Gastrocnemius medialis (tissue), 4 donors: ENCODE data around the gene PHACTR1.

Experiments
- POLR2A ChIP-seq, 2 donors: fragments of 450-650 bp; IDR thresholded peaks; one replicate each; pipeline ENCODE4 v1.6.1; 2017; ENCODE audit warnings: antibody characterized with exemption in 2 of 2, mild to moderate bottlenecking in 2 of 2, moderate library complexity in 2 of 2
- TF ChIP-seq, protein P1 (sequence below), 5 experiments: fragments of 450-650 bp in 3 of 5; fragments of 200-600 bp in 2 of 5; sonication (generic) in 2 of 5; IDR thresholded peaks in 4 of 5; conservative IDR thresholded peaks in 1 of 5; 1 replicate in 4 of 5; 2 replicates in 1 of 5; pipeline ENCODE4 v1.5.1; 2016 to 2019; ENCODE audit warnings: antibody characterized with exemption in 5 of 5, mild to moderate bottlenecking in 3 of 5, moderate library complexity in 3 of 5

DNA sequence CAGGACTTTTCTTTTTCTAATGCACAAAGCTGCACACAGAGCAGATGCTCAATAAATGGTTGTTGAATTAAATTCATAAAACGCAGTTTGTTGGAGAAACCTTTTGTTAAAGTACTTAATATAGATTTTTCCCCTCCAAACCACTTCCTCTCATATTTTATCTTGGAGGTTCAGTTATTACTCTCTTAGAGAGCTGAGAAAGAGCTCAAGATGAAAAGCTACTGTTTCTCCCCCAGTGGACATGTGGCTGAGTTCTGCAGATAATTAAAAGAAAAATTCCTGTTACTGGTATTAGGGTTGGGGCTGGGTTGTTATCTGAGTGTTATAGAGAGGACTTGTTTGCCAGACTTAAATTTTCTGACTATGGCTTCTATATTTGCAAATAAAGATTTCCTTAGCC lies 317.7 kb downstream of the PHACTR1 start:
- TF ChIP-seq, protein P1, sequence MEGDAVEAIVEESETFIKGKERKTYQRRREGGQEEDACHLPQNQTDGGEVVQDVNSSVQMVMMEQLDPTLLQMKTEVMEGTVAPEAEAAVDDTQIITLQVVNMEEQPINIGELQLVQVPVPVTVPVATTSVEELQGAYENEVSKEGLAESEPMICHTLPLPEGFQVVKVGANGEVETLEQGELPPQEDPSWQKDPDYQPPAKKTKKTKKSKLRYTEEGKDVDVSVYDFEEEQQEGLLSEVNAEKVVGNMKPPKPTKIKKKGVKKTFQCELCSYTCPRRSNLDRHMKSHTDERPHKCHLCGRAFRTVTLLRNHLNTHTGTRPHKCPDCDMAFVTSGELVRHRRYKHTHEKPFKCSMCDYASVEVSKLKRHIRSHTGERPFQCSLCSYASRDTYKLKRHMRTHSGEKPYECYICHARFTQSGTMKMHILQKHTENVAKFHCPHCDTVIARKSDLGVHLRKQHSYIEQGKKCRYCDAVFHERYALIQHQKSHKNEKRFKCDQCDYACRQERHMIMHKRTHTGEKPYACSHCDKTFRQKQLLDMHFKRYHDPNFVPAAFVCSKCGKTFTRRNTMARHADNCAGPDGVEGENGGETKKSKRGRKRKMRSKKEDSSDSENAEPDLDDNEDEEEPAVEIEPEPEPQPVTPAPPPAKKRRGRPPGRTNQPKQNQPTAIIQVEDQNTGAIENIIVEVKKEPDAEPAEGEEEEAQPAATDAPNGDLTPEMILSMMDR (IDR thresholded peaks at IDR 0.05 in 4 of 5, conservative IDR thresholded peaks at IDR 0.05 in 1 of 5) = no peak
- no peak for TF ChIP-seq POLR2A (IDR thresholded peaks at IDR 0.05)
